Transverse colon (tissue), 4 donors: Measurements from ENCODE around the gene MAN1A2. TPM values are rescaled to one million over a fixed set of nuclear protein-coding genes. Genes with fewer than 3 reads are reported as not detected.
A peak's percentile ranks its signal among the peaks of the same experiment; 100 is the strongest.

Experiments
- DNase-seq: peaks from one replicate; pipeline ENCODE4 v3.0.0-alpha.2; 2019
- H3K27ac ChIP-seq, 4 donors: fragments of 200-600 bp; sonication (generic); 2 replicates each; pipeline ENCODE4 v1.5.1; 2016 to 2018; ENCODE audit warnings: inconsistent platforms in 4 of 4
- H3K27me3 ChIP-seq: fragments of 200-600 bp; sonication (generic); 2 replicates; pipeline ENCODE4 v1.5.1; 2017; ENCODE audit warnings: inconsistent platforms
- H3K36me3 ChIP-seq, 4 donors: fragments of 200-600 bp; sonication (generic); 2 replicates each; pipeline ENCODE4 v1.5.1; 2017 to 2019; ENCODE audit warnings: inconsistent platforms in 4 of 4
- H3K4me1 ChIP-seq, 4 donors: fragments of 200-600 bp; sonication (generic); 2 replicates each; pipeline ENCODE4 v1.5.1; 2017 to 2020; ENCODE audit warnings: inconsistent platforms in 4 of 4
- H3K4me3 ChIP-seq, 4 donors: fragments of 200-600 bp; sonication (generic); 1 replicate in 1 of 4; 2 replicates in 3 of 4; pipeline versions ENCODE4 v1.5.1 to v1.6.1; 2017 to 2019; ENCODE audit warnings: inconsistent platforms in 4 of 4
- H3K9me3 ChIP-seq, 2 donors: fragments of 200-600 bp; sonication (generic); 2 replicates each; pipeline ENCODE4 v1.5.1; 2017 to 2019; ENCODE audit warnings: inconsistent platforms in 2 of 2
- EP300 ChIP-seq: sonication (generic); formaldehyde crosslinking; IDR thresholded peaks from one replicate; pipeline ENCODE4 v1.6.1; 2017; ENCODE audit warnings: antibody characterized with exemption, low read depth
- POLR2A ChIP-seq: fragments of 450-650 bp; IDR thresholded peaks from one replicate; pipeline ENCODE4 v1.6.1; 2016; ENCODE audit warnings: antibody characterized with exemption, mild to moderate bottlenecking, moderate library complexity
- POLR2AphosphoS5 ChIP-seq, 3 donors: sonication (generic); formaldehyde crosslinking; IDR thresholded peaks; one replicate each; pipeline ENCODE4 v1.6.1; 2016; ENCODE audit warnings: antibody characterized with exemption in 3 of 3
- WGBS, 2 donors: methylation state at CpG; one replicate each; pipeline ENCODE4 v1.1.5; 2018; ENCODE audit warnings: low coverage in 1 of 2; 5-methylcytosine and 5-hydroxymethylcytosine counted together
- in situ Hi-C, 4 donors: fragments of 200-750 bp; cut with MboI; loops; one replicate each; pipeline versions ENCODE4 v1.15.0 to v1.15.1; 2017; ENCODE audit warnings: low sequenced_read_pairs in 3 of 4, low pct_ligation_motif_present in 1 of 4, low pct_unique_long_range_greater_than_20kb in 1 of 4
- intact Hi-C: fragments of 100-400 bp; cut with DNase I; formaldehyde crosslinking; loops from one replicate; pipeline ENCODE4 v1.15.1; 2023; ENCODE audit warnings: low total_unique reads
- total RNA-seq, 4 donors: library from RNA; depleted of rRNA; stranded (reverse); fragments of >200 nt; gene quantifications; one replicate each; pipeline ENCODE4 v1.1.0, GENCODE V29; 2016
- TF ChIP-seq, protein P1 (sequence below), 5 experiments: fragments of 200-600 bp in 3 of 5; fragments of 450-650 bp in 2 of 5; sonication (generic) in 3 of 5; IDR thresholded peaks; 1 replicate in 2 of 5; 2 replicates in 3 of 5; pipeline ENCODE4 v1.5.1; 2016 to 2017; ENCODE audit warnings: antibody characterized with exemption in 5 of 5, inconsistent platforms in 3 of 5, mild to moderate bottlenecking in 2 of 5, moderate library complexity in 1 of 5

MAN1A2 gene
- 10 to 100 TPM in 3 of 4 donors, 1 to 10 TPM in 1; 9.0 to 38.6 (median 21.6) TPM for total RNA-seq

DNA sequence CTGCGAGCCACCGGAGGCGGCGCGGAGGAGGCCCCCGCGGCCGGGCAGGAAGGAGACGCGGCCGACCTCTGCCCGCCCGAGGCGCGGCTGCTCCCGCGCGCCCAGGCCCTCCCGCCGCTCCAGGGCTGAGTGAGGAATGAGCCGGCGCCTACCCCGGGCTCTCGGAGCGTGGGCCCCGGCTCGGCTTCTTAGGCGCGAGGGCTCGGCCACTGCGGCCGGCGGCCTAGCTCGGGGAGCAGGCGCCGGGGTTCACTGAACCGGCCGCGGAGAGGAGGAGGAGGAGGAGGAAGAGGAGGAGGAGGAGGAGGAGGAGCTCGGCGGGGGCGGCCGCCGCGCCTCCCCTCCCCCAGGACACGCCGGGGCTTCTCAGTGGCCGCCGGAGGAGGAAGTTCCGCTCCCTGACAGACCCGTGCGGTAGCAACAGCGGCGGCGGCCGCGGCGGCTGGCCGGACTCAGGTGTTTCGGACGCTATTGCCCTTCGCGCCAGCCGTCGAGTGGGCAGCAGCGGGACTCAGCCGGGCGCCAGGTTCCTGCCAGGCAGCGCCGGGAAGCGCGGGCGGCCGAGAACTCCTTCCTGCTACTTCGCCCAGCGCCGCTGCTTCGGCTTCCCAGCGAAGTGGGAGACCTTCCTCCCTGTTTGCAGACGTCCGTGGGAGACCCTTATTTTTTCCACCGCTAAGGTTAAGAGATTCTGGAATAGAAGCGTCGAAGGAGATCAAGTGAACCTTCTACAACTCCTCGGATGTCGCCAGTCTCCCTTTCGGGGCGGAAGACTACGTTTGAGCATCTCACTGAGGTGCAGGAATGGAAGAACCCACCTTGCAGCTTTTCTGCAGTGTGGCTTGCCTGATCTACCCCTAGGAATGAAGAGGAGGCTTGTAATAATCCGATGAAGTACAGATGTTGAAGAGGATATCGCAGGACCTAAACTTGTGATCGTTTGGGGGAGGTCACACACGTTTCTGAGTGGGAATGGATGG lies at the start of gene MAN1A2:
Gene MAN1A2, plus strand, starts transcription at position 404 of the 980 bp plus-strand sequence. CDS start 735 bp downstream, outside the sequence.
- DNase-seq, result peak; percentile 92
- H3K4me3 ChIP-seq, result peak within 1 kb of the TSS; percentile 52 to 91 (median 74)
- in situ Hi-C loops (no loop called here), intact Hi-C loops (no loop called here)
- WGBS, 2 donors, result 0% methylated on average over 1 to 68 of the region's 93 CpGs
- H3K9me3 ChIP-seq, result no peaks in the 10 kb centered on the region
- peaks cover 7 to 66% (median 41%) of the 10 kb centered on the region in 4 donors for H3K4me1 ChIP-seq
- H3K27ac ChIP-seq, result peak within 1 kb of the TSS; percentile 98 to 100 (median 99)
- no peaks in the 10 kb centered on the region for H3K27me3 ChIP-seq
- H3K36me3 ChIP-seq, result no peaks in the 10 kb centered on the region
- TF ChIP-seq, protein P1, sequence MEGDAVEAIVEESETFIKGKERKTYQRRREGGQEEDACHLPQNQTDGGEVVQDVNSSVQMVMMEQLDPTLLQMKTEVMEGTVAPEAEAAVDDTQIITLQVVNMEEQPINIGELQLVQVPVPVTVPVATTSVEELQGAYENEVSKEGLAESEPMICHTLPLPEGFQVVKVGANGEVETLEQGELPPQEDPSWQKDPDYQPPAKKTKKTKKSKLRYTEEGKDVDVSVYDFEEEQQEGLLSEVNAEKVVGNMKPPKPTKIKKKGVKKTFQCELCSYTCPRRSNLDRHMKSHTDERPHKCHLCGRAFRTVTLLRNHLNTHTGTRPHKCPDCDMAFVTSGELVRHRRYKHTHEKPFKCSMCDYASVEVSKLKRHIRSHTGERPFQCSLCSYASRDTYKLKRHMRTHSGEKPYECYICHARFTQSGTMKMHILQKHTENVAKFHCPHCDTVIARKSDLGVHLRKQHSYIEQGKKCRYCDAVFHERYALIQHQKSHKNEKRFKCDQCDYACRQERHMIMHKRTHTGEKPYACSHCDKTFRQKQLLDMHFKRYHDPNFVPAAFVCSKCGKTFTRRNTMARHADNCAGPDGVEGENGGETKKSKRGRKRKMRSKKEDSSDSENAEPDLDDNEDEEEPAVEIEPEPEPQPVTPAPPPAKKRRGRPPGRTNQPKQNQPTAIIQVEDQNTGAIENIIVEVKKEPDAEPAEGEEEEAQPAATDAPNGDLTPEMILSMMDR (IDR thresholded peaks at IDR 0.05), result peak in 1 of 5 experiments; percentile 3
- no peak for TF ChIP-seq EP300
- TF ChIP-seq POLR2AphosphoS5 (IDR thresholded peaks at IDR 0.05), result peak; percentile 75 to 84 (median 83)
- TF ChIP-seq POLR2A, result peak; percentile 84

DNA sequence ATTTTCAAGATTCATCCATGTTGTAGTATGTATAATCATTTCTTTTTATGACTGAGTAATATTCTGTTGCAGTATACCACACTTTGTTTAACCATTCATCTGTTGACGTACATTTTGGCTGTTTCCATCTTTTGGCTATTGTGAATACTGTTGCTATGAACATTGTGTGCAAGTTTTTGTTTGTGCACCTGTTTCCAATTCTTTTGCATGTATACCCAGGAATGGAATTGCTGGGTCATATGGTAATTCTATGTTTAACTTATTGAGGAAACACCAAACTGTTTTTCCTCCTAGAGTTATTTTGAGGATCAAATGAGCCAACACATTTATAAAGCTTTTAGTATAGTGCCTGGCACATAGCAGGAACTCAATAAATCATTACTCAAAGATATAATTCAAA lies 49.2 kb upstream of the MAN1A2 start:
- Histone ChIP-seq H3K27me3 (no peaks in the 10 kb centered on the region), H3K4me3 (no peak overlapping the region), H3K36me3 (no peaks in the 10 kb centered on the region), H3K4me1 (peaks cover 0 to 9% (median 0%) of the 10 kb centered on the region in 4 donors), H3K9me3 (no peaks in the 10 kb centered on the region), H3K27ac (no peak overlapping the region)
- in situ Hi-C loops (loop anchor here in 1 of 4 donors (25.0 kb wide), 1 partner anchor 94 kb away; no protein-coding TSS in a partner anchor), intact Hi-C loops (no loop called here)
- WGBS, 2 donors, result 38 to 67% methylated on average over 1 of the region's 1 CpG
- DNase-seq, result no peak
- TF ChIP-seq, protein P1 (IDR thresholded peaks at IDR 0.05), result no peak
- TF ChIP-seq POLR2A, result no peak
- TF ChIP-seq EP300, result no peak
- no peak for TF ChIP-seq POLR2AphosphoS5 (IDR thresholded peaks at IDR 0.05)

DNA sequence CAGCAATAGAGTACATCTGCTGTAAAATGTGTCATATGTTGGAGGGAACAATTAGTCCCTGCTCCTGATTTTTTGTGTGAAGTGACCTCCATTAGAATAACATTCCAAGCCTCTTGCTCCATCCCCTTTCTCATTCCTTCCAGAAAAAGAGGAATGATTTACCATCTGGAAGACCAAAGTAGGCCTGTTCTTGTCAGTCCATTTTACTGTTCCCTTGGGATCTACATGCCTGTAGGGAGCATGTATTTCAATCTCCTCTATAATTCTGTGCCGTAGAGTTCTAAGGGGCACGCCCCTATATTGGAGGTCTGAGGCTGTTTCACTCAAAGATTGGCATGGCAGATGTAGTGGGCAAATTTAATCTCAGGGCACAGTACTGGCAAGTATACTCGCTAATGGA lies 48.8 kb upstream of the MAN1A2 start:
- Histone ChIP-seq H3K27me3 (no peaks in the 10 kb centered on the region), H3K36me3 (no peaks in the 10 kb centered on the region), H3K27ac (no peak overlapping the region), H3K4me3 (no peak overlapping the region), H3K4me1 (peaks cover 0 to 9% (median 0%) of the 10 kb centered on the region in 4 donors), H3K9me3 (no peaks in the 10 kb centered on the region)
- whole genome bisulfite sequencing, 2 donors, result 60 to 75% methylated on average over 1 to 3 of the region's 3 CpGs
- DNase-seq, result no peak
- TF ChIP-seq EP300, result no peak
- TF ChIP-seq, protein P1 (IDR thresholded peaks at IDR 0.05), result no peak
- no peak for TF ChIP-seq POLR2AphosphoS5 (IDR thresholded peaks at IDR 0.05)
- TF ChIP-seq POLR2A, result no peak
- in situ Hi-C loops (loop anchor here in 1 of 4 donors (25.0 kb wide), 1 partner anchor 94 kb away; no protein-coding TSS in a partner anchor), intact Hi-C loops (no loop called here)

DNA sequence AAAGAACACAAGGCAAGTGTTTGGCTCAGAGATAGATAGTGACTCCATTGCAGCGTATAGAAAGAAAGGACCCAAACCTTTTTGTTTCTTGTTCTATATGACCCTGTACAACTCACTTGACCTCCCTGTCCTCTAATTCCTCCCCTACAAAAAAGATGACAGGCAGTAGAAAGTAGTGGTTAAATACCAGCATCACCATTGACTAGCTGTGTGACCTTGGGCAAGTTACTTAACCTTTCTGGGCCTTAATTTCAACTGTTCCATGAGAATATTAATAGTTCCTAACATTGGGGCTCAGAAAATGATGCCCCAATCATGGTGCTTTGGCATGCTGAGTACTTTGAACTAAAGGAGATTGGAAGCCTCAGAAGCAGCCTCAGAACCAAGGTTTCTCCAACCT lies 46.7 kb upstream of the MAN1A2 start:
- Histone ChIP-seq H3K9me3 (no peaks in the 10 kb centered on the region), H3K27me3 (no peaks in the 10 kb centered on the region), H3K4me3 (no peak overlapping the region), H3K36me3 (no peaks in the 10 kb centered on the region), H3K4me1 (peaks cover 0 to 9% (median 0%) of the 10 kb centered on the region in 4 donors), H3K27ac (no peak overlapping the region)
- in situ Hi-C loops (loop anchor here in 1 of 4 donors (25.0 kb wide), 1 partner anchor 92 kb away; no protein-coding TSS in a partner anchor), intact Hi-C loops (no loop called here)
- no peak for DNase-seq
- WGBS, 2 donors, result 100% methylated on average over 1 of the region's 1 CpG; no CpG with 5 or more reads in 1 of the 2 donors
- TF ChIP-seq POLR2AphosphoS5 (IDR thresholded peaks at IDR 0.05) (no peak), EP300 (no peak), POLR2A (no peak)
- TF ChIP-seq, protein P1 (IDR thresholded peaks at IDR 0.05), result no peak
